ENCODE results near the gene CTRL.

The CTRL gene

GRCh38 chr16:67927131-67927941, 4.3 kb downstream of the CTRL start:
- TF ChIP-seq CTCF (IDR thresholded peaks at IDR 0.05; ENCODE audit: low read depth, low read length) = no peak
- no peak overlapping the region for H3K4me3 ChIP-seq (ENCODE audit: low read depth, low read length)

GRCh38 chr16:67926181-67926750, 5.4 kb downstream of the CTRL start:
- no peak for TF ChIP-seq CTCF (IDR thresholded peaks at IDR 0.05; ENCODE audit: low read depth, low read length)
- no peak overlapping the region for H3K4me3 ChIP-seq (ENCODE audit: low read depth, low read length)

DNA sequence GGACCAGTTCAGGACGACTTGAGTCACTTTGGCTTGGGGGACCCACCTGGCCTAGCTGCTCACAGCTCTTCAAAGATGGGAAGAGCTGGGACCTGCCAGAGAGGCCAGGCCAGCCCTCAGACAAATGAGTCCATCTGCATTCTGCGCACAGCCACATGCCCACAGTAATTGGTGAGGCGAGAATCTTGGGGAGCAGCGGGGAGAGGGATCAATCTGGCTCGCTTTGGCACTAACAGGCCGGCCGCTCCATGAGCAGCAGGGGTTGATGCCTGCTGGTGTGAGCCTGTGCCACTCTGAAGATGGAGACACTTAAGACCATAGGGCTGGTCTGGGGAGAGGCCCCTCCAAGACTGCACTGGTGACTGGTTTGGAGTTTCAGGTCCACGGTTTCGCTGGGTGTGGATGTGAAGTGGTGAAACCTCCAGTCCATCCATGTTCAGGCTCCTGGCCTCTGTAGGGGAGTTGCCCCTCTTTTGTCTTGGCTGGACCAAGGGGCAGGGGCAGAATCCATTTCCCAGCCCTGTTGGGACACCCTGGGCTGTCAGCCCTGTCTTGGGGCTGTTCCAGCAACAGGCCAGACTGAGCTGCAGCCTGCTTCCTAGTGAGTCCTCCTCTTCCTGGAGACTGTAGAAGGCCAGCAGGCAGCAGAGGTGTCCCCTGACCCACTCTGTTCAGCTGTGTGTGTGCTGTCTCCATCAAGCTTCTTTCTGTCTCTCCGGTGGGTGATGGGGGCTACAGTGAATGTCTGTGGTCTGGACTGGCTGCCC, 7.3 kb downstream of the CTRL start:
- no peak for TF ChIP-seq CTCF (IDR thresholded peaks at IDR 0.05; ENCODE audit: low read depth, low read length)
- H3K4me3 ChIP-seq (ENCODE audit: low read depth, low read length) = no peak overlapping the region

DNA sequence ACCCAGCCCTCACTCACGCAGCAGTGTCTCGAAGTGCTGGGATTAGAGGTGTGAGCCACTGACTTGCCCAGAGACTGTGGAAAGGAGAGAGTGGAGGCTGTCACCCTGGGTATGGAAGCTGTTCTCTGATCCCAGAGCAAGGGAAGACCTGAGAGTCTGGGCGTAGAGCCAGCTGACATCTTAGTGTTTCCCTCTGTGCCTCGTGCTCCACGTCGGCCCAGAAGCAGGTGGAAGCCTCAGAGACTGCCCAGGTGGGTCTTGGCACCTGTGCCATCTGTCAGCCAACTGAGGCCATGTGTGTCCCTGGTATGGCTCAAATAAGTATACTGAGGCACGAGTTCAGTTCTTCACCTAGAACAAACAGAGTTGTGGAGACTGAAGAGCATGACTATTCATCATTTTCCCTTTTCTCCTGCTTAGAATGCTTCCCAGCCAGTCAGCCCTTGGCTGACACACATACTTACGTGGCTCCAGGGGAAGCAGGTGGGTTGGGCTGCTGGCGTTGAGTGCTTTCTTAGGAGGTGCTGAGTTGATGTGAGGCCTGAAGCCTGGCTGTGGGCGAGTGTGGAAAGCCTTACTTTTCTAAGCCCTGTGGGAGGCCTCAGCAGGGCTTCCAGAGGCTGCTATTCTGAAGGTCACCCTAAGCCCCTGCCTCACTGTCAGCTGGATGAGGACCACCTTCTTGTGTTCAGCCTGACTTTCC, 8.1 kb downstream of the CTRL start:
- H3K4me3 ChIP-seq (ENCODE audit: low read depth, low read length) = no peak overlapping the region
- no peak for TF ChIP-seq CTCF (IDR thresholded peaks at IDR 0.05; ENCODE audit: low read depth, low read length)

- H3K4me3 ChIP-seq (ENCODE audit: low read depth, low read length) = no peak overlapping the region
- TF ChIP-seq CTCF (IDR thresholded peaks at IDR 0.05; ENCODE audit: low read depth, low read length) = no peak
Measured at GRCh38 chr16:67922740-67923139, 8.9 kb downstream of the CTRL start.

DNA sequence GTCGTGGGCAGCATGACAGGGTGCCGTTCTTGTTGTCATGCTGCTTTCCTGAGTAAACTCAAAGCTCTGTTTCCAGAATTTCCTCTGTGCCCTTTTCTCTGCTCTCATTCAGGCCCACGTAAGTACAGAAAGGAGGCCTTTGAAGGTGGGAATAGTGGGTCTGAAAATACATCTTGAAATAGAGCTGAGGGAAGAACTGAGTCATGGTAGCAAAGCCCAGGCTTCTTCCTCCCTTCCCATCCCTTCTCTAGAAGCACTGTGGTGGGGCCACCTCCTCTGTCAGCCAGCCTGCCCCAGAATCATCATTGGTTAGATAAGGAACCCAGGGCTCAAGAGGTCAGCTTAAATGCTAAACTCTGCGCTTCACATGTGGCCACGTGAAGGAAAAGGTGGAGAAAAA, 9.4 kb downstream of the CTRL start:
- no peak for TF ChIP-seq CTCF (IDR thresholded peaks at IDR 0.05; ENCODE audit: low read depth, low read length)
- H3K4me3 ChIP-seq (ENCODE audit: low read depth, low read length) = no peak overlapping the region
